PFSK-1 (cell line): ENCODE results near the gene CASP12.

Experiments
- FOXP2 ChIP-seq: optimal IDR thresholded peaks from 2 replicates; pipeline ENCODE3; 2011; ENCODE audit warnings: borderline replicate concordance, control low read depth, inconsistent platforms; ENCODE audit not compliant: insufficient read depth; ENCODE audit errors: extremely low read length, extremely low read depth
- POLR2AphosphoS5 ChIP-seq: IDR thresholded peaks from 2 replicates; pipeline ENCODE4 v1.6.1; 2012; ENCODE audit warnings: low read depth, mild to moderate bottlenecking, control low read depth, low read length, moderate library complexity
- SIN3A ChIP-seq: IDR thresholded peaks from 2 replicates; pipeline ENCODE4 v1.6.1; 2012; ENCODE audit warnings: mild to moderate bottlenecking, low read length, moderate library complexity, borderline replicate concordance; ENCODE audit not compliant: insufficient read depth
- TAF1 ChIP-seq: IDR thresholded peaks from 2 replicates; pipeline ENCODE4 v1.6.1; 2012; ENCODE audit warnings: low read length, control low read depth, borderline replicate concordance; ENCODE audit not compliant: insufficient read depth
- TF ChIP-seq, protein P1 (sequence below), 2 experiments: IDR thresholded peaks; 2 replicates each; pipeline versions ENCODE4 v1.6.1 to v1.8.0; 2011 to 2012; ENCODE audit warnings: low read depth in 2 of 2, low read length in 2 of 2, control low read depth in 1 of 2, inconsistent platforms in 1 of 2, mild to moderate bottlenecking in 1 of 2, moderate library complexity in 1 of 2; ENCODE audit not compliant: insufficient read depth in 1 of 2

DNA sequence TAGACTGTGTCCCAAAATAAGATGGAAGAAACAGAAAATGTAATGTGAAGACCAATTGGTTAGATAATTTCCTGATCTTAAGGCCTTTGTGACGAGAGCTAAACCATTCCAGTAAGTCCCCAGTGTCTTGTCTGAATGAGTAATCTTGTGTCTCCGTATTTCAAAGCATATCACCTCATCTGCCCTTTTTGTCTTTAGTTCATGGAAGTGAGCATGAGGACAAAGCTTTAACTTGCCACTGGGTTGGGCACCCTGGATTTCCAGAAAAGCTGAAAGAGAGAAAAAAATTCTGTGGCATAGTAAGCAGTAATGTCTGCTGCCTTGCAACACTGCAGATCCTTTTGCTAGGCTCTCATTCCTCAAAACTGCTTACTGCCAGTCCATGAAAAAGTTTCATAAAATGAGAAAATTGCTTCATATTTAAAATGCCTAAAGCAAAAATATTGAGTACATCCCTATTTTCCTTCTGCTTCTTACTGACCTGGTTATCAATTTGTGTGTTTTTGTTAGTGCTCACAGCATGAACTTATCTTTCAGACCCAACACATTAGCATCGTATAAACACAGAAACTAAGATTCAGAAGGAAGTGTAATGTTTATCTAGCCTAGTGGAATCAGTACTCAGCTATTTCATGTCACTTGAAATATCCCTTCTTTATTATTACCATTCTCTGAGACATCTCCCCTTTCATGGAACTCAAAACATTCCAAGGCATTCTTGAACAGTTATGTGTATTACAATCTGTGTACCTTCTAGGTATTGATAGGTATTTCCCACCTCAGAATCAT lies 5.3 kb downstream of the CASP12 start:
- TF ChIP-seq, protein P1, sequence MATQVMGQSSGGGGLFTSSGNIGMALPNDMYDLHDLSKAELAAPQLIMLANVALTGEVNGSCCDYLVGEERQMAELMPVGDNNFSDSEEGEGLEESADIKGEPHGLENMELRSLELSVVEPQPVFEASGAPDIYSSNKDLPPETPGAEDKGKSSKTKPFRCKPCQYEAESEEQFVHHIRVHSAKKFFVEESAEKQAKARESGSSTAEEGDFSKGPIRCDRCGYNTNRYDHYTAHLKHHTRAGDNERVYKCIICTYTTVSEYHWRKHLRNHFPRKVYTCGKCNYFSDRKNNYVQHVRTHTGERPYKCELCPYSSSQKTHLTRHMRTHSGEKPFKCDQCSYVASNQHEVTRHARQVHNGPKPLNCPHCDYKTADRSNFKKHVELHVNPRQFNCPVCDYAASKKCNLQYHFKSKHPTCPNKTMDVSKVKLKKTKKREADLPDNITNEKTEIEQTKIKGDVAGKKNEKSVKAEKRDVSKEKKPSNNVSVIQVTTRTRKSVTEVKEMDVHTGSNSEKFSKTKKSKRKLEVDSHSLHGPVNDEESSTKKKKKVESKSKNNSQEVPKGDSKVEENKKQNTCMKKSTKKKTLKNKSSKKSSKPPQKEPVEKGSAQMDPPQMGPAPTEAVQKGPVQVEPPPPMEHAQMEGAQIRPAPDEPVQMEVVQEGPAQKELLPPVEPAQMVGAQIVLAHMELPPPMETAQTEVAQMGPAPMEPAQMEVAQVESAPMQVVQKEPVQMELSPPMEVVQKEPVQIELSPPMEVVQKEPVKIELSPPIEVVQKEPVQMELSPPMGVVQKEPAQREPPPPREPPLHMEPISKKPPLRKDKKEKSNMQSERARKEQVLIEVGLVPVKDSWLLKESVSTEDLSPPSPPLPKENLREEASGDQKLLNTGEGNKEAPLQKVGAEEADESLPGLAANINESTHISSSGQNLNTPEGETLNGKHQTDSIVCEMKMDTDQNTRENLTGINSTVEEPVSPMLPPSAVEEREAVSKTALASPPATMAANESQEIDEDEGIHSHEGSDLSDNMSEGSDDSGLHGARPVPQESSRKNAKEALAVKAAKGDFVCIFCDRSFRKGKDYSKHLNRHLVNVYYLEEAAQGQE (IDR thresholded peaks at IDR 0.05; ENCODE audit: insufficient read depth in 1 of 2, low read depth in 2 of 2, low read length in 2 of 2) = no peak
- TF ChIP-seq SIN3A = no peak
- TF ChIP-seq TAF1 = no peak
- TF ChIP-seq POLR2AphosphoS5 = no peak
- TF ChIP-seq FOXP2 = no peak
